Measurements from ENCODE around the gene LGALSL. TPM values are rescaled to one million over a fixed set of nuclear protein-coding genes. Genes with fewer than 3 reads are reported as not detected.
A peak's percentile ranks its signal among the peaks of the same experiment; 100 is the strongest.

LGALSL gene
- total RNA-seq, 1 donor from 2014 or later, result 5.5 TPM

GRCh38 chr2:64470071-64470470 lies 16.1 kb downstream of the LGALSL start:
- no peak for DNase-seq (ENCODE audit: low spot score)

GRCh38 chr2:64470766-64471295 lies 16.9 kb downstream of the LGALSL start:
- ATAC-seq (no peak), DNase-seq (ENCODE audit: low spot score) (no peak)

More at GRCh38 chr2:64470071-64470470, 16.1 kb downstream of the LGALSL start:
- peak; percentile 44 for ATAC-seq

GRCh38 chr2:64471600-64471999 lies 17.6 kb downstream of the LGALSL start:
- DNase-seq (ENCODE audit: low spot score) (no peak), ATAC-seq (no peak)

- no peak for ATAC-seq
- no peak for DNase-seq (ENCODE audit: low spot score)
These were observed 18.9 kb downstream of the LGALSL start for GRCh38 chr2:64472881-64473280.

- no peak for DNase-seq (ENCODE audit: low spot score)
- no peak for ATAC-seq
These were observed 20.2 kb downstream of the LGALSL start for GRCh38 chr2:64474121-64474571.

GRCh38 chr2:64474636-64475035 lies 20.7 kb downstream of the LGALSL start:
- ATAC-seq, result no peak
- no peak for DNase-seq (ENCODE audit: low spot score)

GRCh38 chr2:64477037-64477436 lies 23.1 kb downstream of the LGALSL start:
- DNase-seq (ENCODE audit: low spot score), result no peak
- ATAC-seq, result no peak

- ATAC-seq (no peak), DNase-seq (ENCODE audit: low spot score) (no peak)
These were observed 24.0 kb downstream of the LGALSL start for GRCh38 chr2:64477979-64478378.

- ATAC-seq, result no peak
- no peak for DNase-seq (ENCODE audit: low spot score)
These were observed 24.7 kb downstream of the LGALSL start for GRCh38 chr2:64478502-64479230.

- ATAC-seq (no peak), DNase-seq (ENCODE audit: low spot score) (no peak)
These were observed 25.5 kb downstream of the LGALSL start for GRCh38 chr2:64479259-64480117.

- DNase-seq (ENCODE audit: low spot score), result no peak
- ATAC-seq, result no peak
These were observed 27.7 kb downstream of the LGALSL start for GRCh38 chr2:64481665-64482064.

GRCh38 chr2:64482243-64482642 lies 28.3 kb downstream of the LGALSL start:
- no peak for DNase-seq (ENCODE audit: low spot score)
- ATAC-seq, result no peak

GRCh38 chr2:64482765-64483504 lies 29.0 kb downstream of the LGALSL start:
- ATAC-seq, result no peak
- no peak for DNase-seq (ENCODE audit: low spot score)

GRCh38 chr2:64485331-64485730 lies 31.4 kb downstream of the LGALSL start:
- no peak for DNase-seq (ENCODE audit: low spot score)
- no peak for ATAC-seq

GRCh38 chr2:64485961-64486360 lies 32.0 kb downstream of the LGALSL start:
- ATAC-seq, result peak; percentile 23
- no peak for DNase-seq (ENCODE audit: low spot score)

- peak; percentile 54 for ATAC-seq
- DNase-seq (ENCODE audit: low spot score), result no peak
These were observed 33.5 kb downstream of the LGALSL start for GRCh38 chr2:64487256-64488049.

GRCh38 chr2:64488050-64488974 lies 34.4 kb downstream of the LGALSL start:
- DNase-seq (ENCODE audit: low spot score), result peak; percentile 66
- peak; percentile 96 for ATAC-seq

- DNase-seq (ENCODE audit: low spot score), result no peak
- no peak for ATAC-seq
These were observed 35.3 kb downstream of the LGALSL start for GRCh38 chr2:64489081-64489751.

GRCh38 chr2:64491426-64491825 lies 37.5 kb downstream of the LGALSL start:
- DNase-seq (ENCODE audit: low spot score) (no peak), ATAC-seq (no peak)

All from left lobe of liver (tissue), 2 donors.